Left ventricle myocardium inferior (tissue), 1 donor: ENCODE data around the gene CHCHD1. TPM values are rescaled to one million over a fixed set of nuclear protein-coding genes. Genes with fewer than 3 reads are reported as not detected.
A peak's percentile ranks its signal among the peaks of the same experiment; 100 is the strongest.

Source experiments
- DNase-seq: peaks from one replicate; pipeline ENCODE4 v3.0.0-alpha.2; 2020
- H3K27ac ChIP-seq: fragments of 200-600 bp; replicated peaks from 2 replicates; pipeline ENCODE4 v1.8.0; 2021
- H3K27me3 ChIP-seq: fragments of 200-600 bp; 2 replicates; pipeline ENCODE4 v1.8.0; 2021; ENCODE audit warnings: low read depth
- H3K36me3 ChIP-seq: fragments of 200-600 bp; 2 replicates; pipeline ENCODE4 v1.8.0; 2021
- H3K4me1 ChIP-seq: fragments of 200-600 bp; 2 replicates; pipeline ENCODE4 v1.8.0; 2021
- H3K4me3 ChIP-seq: fragments of 200-600 bp; 2 replicates; pipeline ENCODE4 v1.8.0; 2021; ENCODE audit warnings: mild to moderate bottlenecking, moderate library complexity
- H3K9me3 ChIP-seq: fragments of 200-600 bp; replicated peaks from 2 replicates; pipeline ENCODE4 v1.8.0; 2021
- CTCF ChIP-seq: fragments of 200-600 bp; IDR thresholded peaks from 2 replicates; pipeline ENCODE4 v1.8.0; 2021; ENCODE audit warnings: antibody characterized with exemption, mild to moderate bottlenecking, borderline replicate concordance
- intact Hi-C: fragments of 100-400 bp; cut with micrococcal nuclease; formaldehyde crosslinking; loops from one replicate; pipeline ENCODE4 v1.11.0; 2022
- total RNA-seq: library from RNA; stranded (reverse); fragmentation: NEBNext Ultra II Directional; extraction: Animal tissue kit (Norgen Biotek cat#: 25700); gene quantifications from one replicate; pipeline ENCODE4 v1.2.1, GENCODE V29; 2021
- donor health status: DM: no; HTN: yes; CAD: no; lungs with severe emphysema.

The CHCHD1 gene
- total RNA-seq, 1 donor from 2014 or later = 27.4 TPM

- intact Hi-C loops = no loop called here
- peaks cover 12% of the 10 kb centered on the region for H3K36me3 ChIP-seq
- H3K4me1 ChIP-seq = peaks cover 47% of the 10 kb centered on the region
- no peak for TF ChIP-seq CTCF
- no peak overlapping the region for H3K27ac ChIP-seq
- H3K4me3 ChIP-seq = no peak overlapping the region
- no peaks in the 10 kb centered on the region for H3K27me3 ChIP-seq
- DNase-seq = no peak
- no peaks in the 10 kb centered on the region for H3K9me3 ChIP-seq
These were observed 39.5 kb upstream of the CHCHD1 start for GRCh38 chr10:73742454-73742734.

GRCh38 chr10:73743327-73743904 lies 38.4 kb upstream of the CHCHD1 start:
- Histone ChIP-seq H3K36me3 (peaks cover 18% of the 10 kb centered on the region), H3K27ac (peak overlapping the region; percentile 93), H3K4me1 (peaks cover 48% of the 10 kb centered on the region), H3K27me3 (no peaks in the 10 kb centered on the region), H3K9me3 (no peaks in the 10 kb centered on the region), H3K4me3 (peak overlapping the region; percentile 92)
- no peak for TF ChIP-seq CTCF
- DNase-seq = no peak
- intact Hi-C loops = no loop called here

- no peak for TF ChIP-seq CTCF
- peak within 1 kb of the TSS; percentile 93 for H3K27ac ChIP-seq
- H3K27me3 ChIP-seq = no peaks in the 10 kb centered on the region
- H3K36me3 ChIP-seq = peaks cover 25% of the 10 kb centered on the region
- H3K9me3 ChIP-seq = no peaks in the 10 kb centered on the region
- H3K4me3 ChIP-seq = peak within 1 kb of the TSS; percentile 92
- intact Hi-C loops = no loop called here
- peak; percentile 97 for DNase-seq
- peaks cover 54% of the 10 kb centered on the region for H3K4me1 ChIP-seq
These were observed 37.8 kb upstream of the CHCHD1 start, which contains the start of gene SEC24C for GRCh38 chr10:73743905-73744663. SEC24C (plus strand) TSS chr10:73744372; CDS start chr10:73746833, 2,461 bp downstream.

GRCh38 chr10:73744664-73744975 lies 37.2 kb upstream of the CHCHD1 start:
- peak overlapping the region; percentile 93 for H3K27ac ChIP-seq
- intact Hi-C loops = no loop called here
- peaks cover 60% of the 10 kb centered on the region for H3K4me1 ChIP-seq
- DNase-seq = no peak
- TF ChIP-seq CTCF = no peak
- peak overlapping the region; percentile 92 for H3K4me3 ChIP-seq
- no peaks in the 10 kb centered on the region for H3K27me3 ChIP-seq
- H3K36me3 ChIP-seq = peaks cover 30% of the 10 kb centered on the region
- H3K9me3 ChIP-seq = no peaks in the 10 kb centered on the region

- Histone ChIP-seq H3K9me3 (no peaks in the 10 kb centered on the region), H3K27me3 (no peaks in the 10 kb centered on the region), H3K4me3 (no peak overlapping the region), H3K36me3 (peaks cover 51% of the 10 kb centered on the region), H3K4me1 (peaks cover 75% of the 10 kb centered on the region), H3K27ac (no peak overlapping the region)
- DNase-seq = no peak
- intact Hi-C loops = no loop called here
- no peak for TF ChIP-seq CTCF
These were observed 35.1 kb upstream of the CHCHD1 start for GRCh38 chr10:73746721-73747120.
